Sigmoid colon (tissue), 4 donors: Measurements from ENCODE around the gene TRAT1.

ENCODE experiments used
- POLR2A ChIP-seq, 2 donors: fragments of 450-650 bp; IDR thresholded peaks; one replicate each; pipeline ENCODE4 v1.6.1; 2016; ENCODE audit warnings: antibody characterized with exemption in 2 of 2, mild to moderate bottlenecking in 2 of 2, moderate library complexity in 2 of 2
- POLR2AphosphoS5 ChIP-seq, 4 donors: sonication (generic); formaldehyde crosslinking; IDR thresholded peaks; one replicate each; pipeline ENCODE4 v1.6.1; 2017; ENCODE audit warnings: antibody characterized with exemption in 4 of 4
- TF ChIP-seq, protein P1 (sequence below), 4 experiments: fragments of 450-650 bp in 3 of 4; fragments of 200-600 bp in 1 of 4; IDR thresholded peaks; one replicate each; pipeline ENCODE4 v1.5.1; 2016 to 2019; ENCODE audit warnings: antibody characterized with exemption in 4 of 4, mild to moderate bottlenecking in 3 of 4, moderate library complexity in 2 of 4

- TF ChIP-seq, protein P1, sequence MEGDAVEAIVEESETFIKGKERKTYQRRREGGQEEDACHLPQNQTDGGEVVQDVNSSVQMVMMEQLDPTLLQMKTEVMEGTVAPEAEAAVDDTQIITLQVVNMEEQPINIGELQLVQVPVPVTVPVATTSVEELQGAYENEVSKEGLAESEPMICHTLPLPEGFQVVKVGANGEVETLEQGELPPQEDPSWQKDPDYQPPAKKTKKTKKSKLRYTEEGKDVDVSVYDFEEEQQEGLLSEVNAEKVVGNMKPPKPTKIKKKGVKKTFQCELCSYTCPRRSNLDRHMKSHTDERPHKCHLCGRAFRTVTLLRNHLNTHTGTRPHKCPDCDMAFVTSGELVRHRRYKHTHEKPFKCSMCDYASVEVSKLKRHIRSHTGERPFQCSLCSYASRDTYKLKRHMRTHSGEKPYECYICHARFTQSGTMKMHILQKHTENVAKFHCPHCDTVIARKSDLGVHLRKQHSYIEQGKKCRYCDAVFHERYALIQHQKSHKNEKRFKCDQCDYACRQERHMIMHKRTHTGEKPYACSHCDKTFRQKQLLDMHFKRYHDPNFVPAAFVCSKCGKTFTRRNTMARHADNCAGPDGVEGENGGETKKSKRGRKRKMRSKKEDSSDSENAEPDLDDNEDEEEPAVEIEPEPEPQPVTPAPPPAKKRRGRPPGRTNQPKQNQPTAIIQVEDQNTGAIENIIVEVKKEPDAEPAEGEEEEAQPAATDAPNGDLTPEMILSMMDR (IDR thresholded peaks at IDR 0.05) = no peak
- TF ChIP-seq POLR2AphosphoS5 (IDR thresholded peaks at IDR 0.05) = no peak
- no peak for TF ChIP-seq POLR2A (IDR thresholded peaks at IDR 0.05)
Observed at GRCh38 chr3:108887777-108888176, 65.2 kb downstream of the TRAT1 start.
